ENCODE measurements around the gene IQCE.

DNA sequence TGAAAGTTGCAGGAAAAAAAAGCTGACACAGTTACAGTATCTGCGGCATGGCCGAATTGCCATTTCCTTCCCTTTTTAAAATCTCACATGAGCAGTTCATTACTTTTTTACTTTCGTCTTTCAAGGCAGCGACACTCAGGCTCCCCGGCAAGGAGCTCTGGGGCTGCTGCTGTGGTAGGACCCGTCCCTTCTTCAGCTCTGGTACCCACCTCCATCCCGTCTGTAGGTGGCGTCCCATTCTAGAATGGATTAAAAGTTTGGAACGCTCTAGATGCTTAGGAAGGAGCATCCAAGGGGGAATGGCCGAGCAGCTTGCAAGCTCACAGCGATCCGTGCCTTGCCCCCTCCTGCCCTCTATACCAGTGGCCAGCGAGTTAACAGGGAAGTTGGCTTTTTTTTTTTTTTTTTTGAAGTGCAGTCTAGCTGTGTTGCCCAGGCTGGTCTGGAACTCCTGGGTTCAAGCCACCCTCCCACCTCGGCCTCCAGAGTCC lies 50.2 kb downstream of the IQCE start:
- TF ChIP-seq, protein P1, sequence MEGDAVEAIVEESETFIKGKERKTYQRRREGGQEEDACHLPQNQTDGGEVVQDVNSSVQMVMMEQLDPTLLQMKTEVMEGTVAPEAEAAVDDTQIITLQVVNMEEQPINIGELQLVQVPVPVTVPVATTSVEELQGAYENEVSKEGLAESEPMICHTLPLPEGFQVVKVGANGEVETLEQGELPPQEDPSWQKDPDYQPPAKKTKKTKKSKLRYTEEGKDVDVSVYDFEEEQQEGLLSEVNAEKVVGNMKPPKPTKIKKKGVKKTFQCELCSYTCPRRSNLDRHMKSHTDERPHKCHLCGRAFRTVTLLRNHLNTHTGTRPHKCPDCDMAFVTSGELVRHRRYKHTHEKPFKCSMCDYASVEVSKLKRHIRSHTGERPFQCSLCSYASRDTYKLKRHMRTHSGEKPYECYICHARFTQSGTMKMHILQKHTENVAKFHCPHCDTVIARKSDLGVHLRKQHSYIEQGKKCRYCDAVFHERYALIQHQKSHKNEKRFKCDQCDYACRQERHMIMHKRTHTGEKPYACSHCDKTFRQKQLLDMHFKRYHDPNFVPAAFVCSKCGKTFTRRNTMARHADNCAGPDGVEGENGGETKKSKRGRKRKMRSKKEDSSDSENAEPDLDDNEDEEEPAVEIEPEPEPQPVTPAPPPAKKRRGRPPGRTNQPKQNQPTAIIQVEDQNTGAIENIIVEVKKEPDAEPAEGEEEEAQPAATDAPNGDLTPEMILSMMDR (IDR thresholded peaks at IDR 0.05; ENCODE audit: low read length), result no peak
- TF ChIP-seq EZH2phosphoT487 (IDR thresholded peaks at IDR 0.05; ENCODE audit: low read length), result no peak

Measured in MM.1S (cell line).